GM12878 (cell line): ENCODE measurements around the gene ZNF765. TPM values are rescaled to one million over a fixed set of nuclear protein-coding genes. Genes with fewer than 3 reads are reported as not detected.

Source experiments
- BHLHE40 ChIP-seq, 2 experiments: fragments of 450-650 bp in 1 of 2; IDR thresholded peaks; 2 replicates each; pipeline ENCODE4 v1.6.1; 2011 to 2017; ENCODE audit warnings: low read depth in 2 of 2, borderline replicate concordance in 1 of 2, improper control_type of control experiment in 1 of 2, low read length in 1 of 2, mild to moderate bottlenecking in 1 of 2
- CREM ChIP-seq: IDR thresholded peaks from 2 replicates; pipeline ENCODE4 v1.6.1; 2014; ENCODE audit warnings: antibody characterized with exemption, low read depth
- MXI1 ChIP-seq: fragments of 150-350 bp; IDR thresholded peaks from 2 replicates; pipeline ENCODE4 v1.6.1; 2011; ENCODE audit warnings: low read depth, mild to moderate bottlenecking, inconsistent platforms, low read length, improper control_type of control experiment
- NBN ChIP-seq: fragments of 450-650 bp; IDR thresholded peaks from 2 replicates; pipeline ENCODE4 v1.6.1; 2016
- NR2C2 ChIP-seq: IDR thresholded peaks from 2 replicates; pipeline ENCODE4 v1.6.1; 2011; ENCODE audit warnings: borderline replicate concordance, low read depth; ENCODE audit not compliant: control insufficient read depth, insufficient read length
- NR2F1 ChIP-seq: fragments of 450-650 bp; conservative IDR thresholded peaks from 2 replicates; pipeline ENCODE4 v1.6.1; 2017; ENCODE audit warnings: mild to moderate bottlenecking
- NRF1 ChIP-seq: conservative IDR thresholded peaks from 2 replicates; pipeline ENCODE4 v1.6.1; 2011; ENCODE audit warnings: mild to moderate bottlenecking, low read depth, low read length, improper control_type of control experiment
- POLR2A ChIP-seq: IDR thresholded peaks from 2 replicates; pipeline ENCODE4 v1.6.1; 2011; ENCODE audit warnings: low read depth, mild to moderate bottlenecking, low read length
- POU2F2 ChIP-seq: IDR thresholded peaks from 3 replicates; pipeline ENCODE4 v1.6.1; 2011; ENCODE audit warnings: low read depth, mild to moderate bottlenecking, low read length, borderline replicate concordance
- RELA ChIP-seq: fragments of 450-650 bp; IDR thresholded peaks from 2 replicates; pipeline ENCODE4 v1.8.0; 2014; ENCODE audit warnings: borderline replicate concordance; ENCODE audit not compliant: partially characterized antibody
- SMAD5 ChIP-seq: IDR thresholded peaks from 2 replicates; pipeline ENCODE4 v1.6.1; 2016; ENCODE audit warnings: antibody characterized with exemption, low read depth
- SP1 ChIP-seq: IDR thresholded peaks from one replicate; pipeline ENCODE4 v1.6.1; 2011; ENCODE audit warnings: low read depth, low read length
- SUZ12 ChIP-seq: fragments of 200-600 bp; sonication (generic); IDR thresholded peaks from one replicate; pipeline ENCODE4 v1.6.1; 2018; ENCODE audit warnings: antibody characterized with exemption, mild to moderate bottlenecking; ENCODE audit not compliant: unreplicated experiment
- WRNIP1 ChIP-seq: IDR thresholded peaks from 2 replicates; pipeline ENCODE4 v1.6.1; 2011; ENCODE audit warnings: low read depth, low read length, improper control_type of control experiment, borderline replicate concordance
- YBX1 ChIP-seq: fragments of 450-650 bp; IDR thresholded peaks from 2 replicates; pipeline ENCODE4 v1.6.1; 2016; ENCODE audit warnings: antibody characterized with exemption
- polyA plus RNA-seq, 11 experiments: library from polyadenylated mRNA; depleted of rRNA in 4 of 11; unstranded in 6 of 11; stranded (reverse) in 5 of 11; fragments of >200 nt; fragmentation: Nextera tagmentation in 4 of 11; fragmentation: Illumina TruSeq in 1 of 11; extraction: Ambion mirVana in 4 of 11; extraction: Trizol in 1 of 11; gene quantifications; 1 replicate in 1 of 11; 2 replicates in 10 of 11; pipeline versions ENCODE4 v1.2.1 to v1.2.3, GENCODE V29; 2011 to 2016; ENCODE audit warnings: inconsistent platforms in 2 of 11, missing spikeins in 2 of 11, low read depth in 1 of 11
- total RNA-seq, 4 experiments: library from RNA; depleted of rRNA in 3 of 4; stranded (reverse); fragments of >200 nt in 3 of 4; fragmentation: Illumina TruSeq in 1 of 4; extraction: Trizol in 1 of 4; gene quantifications; 2 replicates each; pipeline versions ENCODE4 v1.2.1 to v1.2.3, GENCODE V29; 2013 to 2021
- TF ChIP-seq, protein P1 (sequence below), 3 experiments: IDR thresholded peaks in 2 of 3; conservative IDR thresholded peaks in 1 of 3; 2 replicates each; pipeline ENCODE4 v1.5.1; 2011; ENCODE audit warnings: low read depth in 3 of 3, low read length in 3 of 3, mild to moderate bottlenecking in 3 of 3, control low read depth in 2 of 3, moderate library complexity in 2 of 3, inconsistent platforms in 1 of 3, mixed read lengths in 1 of 3; ENCODE audit not compliant: control insufficient read depth in 2 of 3, insufficient read depth in 1 of 3; ENCODE audit errors: extremely low read depth in 1 of 3
- TF ChIP-seq, protein P2 (sequence below): IDR thresholded peaks from 2 replicates; pipeline ENCODE4 v1.6.1; 2012; ENCODE audit warnings: low read depth, low read length, improper control_type of control experiment
- TF ChIP-seq, protein P3 (sequence below): fragments of 450-650 bp; IDR thresholded peaks from 2 replicates; pipeline ENCODE4 v1.6.1; 2017; ENCODE audit warnings: antibody characterized with exemption, mild to moderate bottlenecking, moderate library complexity
- TF ChIP-seq, protein P4 (sequence below): IDR thresholded peaks from 2 replicates; pipeline ENCODE4 v1.6.1; 2012; ENCODE audit warnings: low read depth, low read length, improper control_type of control experiment
- TF ChIP-seq, protein P5 (sequence below): IDR thresholded peaks from 2 replicates; pipeline ENCODE4 v1.6.1; 2011; ENCODE audit warnings: mild to moderate bottlenecking, low read depth, low read length, moderate library complexity; ENCODE audit not compliant: insufficient replicate concordance
- TF ChIP-seq, protein P6 (sequence below): fragments of 450-650 bp; conservative IDR thresholded peaks from 2 replicates; pipeline ENCODE4 v1.6.1; 2017; ENCODE audit warnings: mild to moderate bottlenecking, moderate library complexity

ZNF765 gene
- total and polyA plus RNA-seq, 10 of the 15 experiments (the other 5 are each of a cell fraction or from before 2014, with no cell fraction given), result 2.9 to 12.7 (median 7.0) TPM

DNA sequence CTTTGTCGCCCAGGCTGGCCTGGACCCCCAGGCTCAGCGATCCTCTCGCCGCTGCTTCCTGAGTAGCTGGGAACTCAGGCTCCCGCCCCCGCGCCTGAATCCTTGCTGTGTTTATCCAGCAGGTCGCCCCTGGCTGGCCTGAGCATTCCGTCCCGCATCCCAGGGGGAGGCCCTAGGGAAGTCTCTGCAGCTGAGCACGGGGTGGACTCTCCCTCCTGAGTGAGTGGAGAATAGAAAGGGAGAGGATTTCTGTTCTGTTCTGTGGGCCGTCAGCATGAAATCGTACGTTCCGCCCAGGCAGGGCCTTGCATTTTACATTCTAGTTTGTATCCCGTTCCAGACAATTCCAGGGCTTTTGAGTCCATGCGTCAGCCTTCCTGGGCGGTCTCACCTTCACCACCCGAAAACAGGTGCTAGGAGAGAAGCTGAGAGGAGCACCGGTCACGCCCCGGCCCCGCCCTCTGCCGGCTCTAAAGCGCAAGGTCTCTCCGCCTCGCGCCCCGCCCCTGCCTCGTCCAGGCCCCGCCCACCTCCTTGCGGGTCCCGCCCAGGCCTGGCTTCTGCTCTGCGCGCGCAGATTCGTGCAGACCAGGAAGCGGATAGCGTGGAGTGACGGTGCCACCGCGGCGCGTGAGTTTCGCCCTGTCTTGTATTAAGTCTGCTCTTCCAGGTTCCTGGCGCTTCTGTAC lies 36.6 kb downstream of the ZNF765 start, which contains the start of gene ZNF761 (continued):
- TF ChIP-seq YBX1 (no peak), WRNIP1 (no peak), NRF1 (peak; percentile 60), CREM (peak; percentile 53; the same call in 1 of the 2 replicates), NR2F1 (no peak), SMAD5 (peak; percentile 79), POU2F2 (peak; percentile 19; the same call in 1 of the 3 replicates), MXI1 (peak; percentile 91), POLR2A (peak; percentile 91), NBN (no peak), RELA (no peak), SUZ12 (no peak), NR2C2 (no peak), SP1 (peak; percentile 61), BHLHE40 (IDR thresholded peaks at IDR 0.05; ENCODE audit: borderline replicate concordance in 1 of 2, low read depth in 2 of 2, low read length in 1 of 2) (peak; percentile 60 to 80)
- TF ChIP-seq, protein P1, sequence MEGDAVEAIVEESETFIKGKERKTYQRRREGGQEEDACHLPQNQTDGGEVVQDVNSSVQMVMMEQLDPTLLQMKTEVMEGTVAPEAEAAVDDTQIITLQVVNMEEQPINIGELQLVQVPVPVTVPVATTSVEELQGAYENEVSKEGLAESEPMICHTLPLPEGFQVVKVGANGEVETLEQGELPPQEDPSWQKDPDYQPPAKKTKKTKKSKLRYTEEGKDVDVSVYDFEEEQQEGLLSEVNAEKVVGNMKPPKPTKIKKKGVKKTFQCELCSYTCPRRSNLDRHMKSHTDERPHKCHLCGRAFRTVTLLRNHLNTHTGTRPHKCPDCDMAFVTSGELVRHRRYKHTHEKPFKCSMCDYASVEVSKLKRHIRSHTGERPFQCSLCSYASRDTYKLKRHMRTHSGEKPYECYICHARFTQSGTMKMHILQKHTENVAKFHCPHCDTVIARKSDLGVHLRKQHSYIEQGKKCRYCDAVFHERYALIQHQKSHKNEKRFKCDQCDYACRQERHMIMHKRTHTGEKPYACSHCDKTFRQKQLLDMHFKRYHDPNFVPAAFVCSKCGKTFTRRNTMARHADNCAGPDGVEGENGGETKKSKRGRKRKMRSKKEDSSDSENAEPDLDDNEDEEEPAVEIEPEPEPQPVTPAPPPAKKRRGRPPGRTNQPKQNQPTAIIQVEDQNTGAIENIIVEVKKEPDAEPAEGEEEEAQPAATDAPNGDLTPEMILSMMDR (IDR thresholded peaks at IDR 0.05 in 2 of 3, conservative IDR thresholded peaks at IDR 0.05 in 1 of 3; ENCODE audit: control insufficient read depth in 2 of 3, extremely low read depth in 1 of 3, insufficient read depth in 1 of 3, low read depth in 3 of 3, low read length in 3 of 3), result peak in 2 of 3 experiments; percentile 19 to 39; a peak in 2 of 6 replicates
- TF ChIP-seq, protein P2, sequence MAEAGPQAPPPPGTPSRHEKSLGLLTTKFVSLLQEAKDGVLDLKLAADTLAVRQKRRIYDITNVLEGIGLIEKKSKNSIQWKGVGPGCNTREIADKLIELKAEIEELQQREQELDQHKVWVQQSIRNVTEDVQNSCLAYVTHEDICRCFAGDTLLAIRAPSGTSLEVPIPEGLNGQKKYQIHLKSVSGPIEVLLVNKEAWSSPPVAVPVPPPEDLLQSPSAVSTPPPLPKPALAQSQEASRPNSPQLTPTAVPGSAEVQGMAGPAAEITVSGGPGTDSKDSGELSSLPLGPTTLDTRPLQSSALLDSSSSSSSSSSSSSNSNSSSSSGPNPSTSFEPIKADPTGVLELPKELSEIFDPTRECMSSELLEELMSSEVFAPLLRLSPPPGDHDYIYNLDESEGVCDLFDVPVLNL, result no peak
- TF ChIP-seq, protein P3, sequence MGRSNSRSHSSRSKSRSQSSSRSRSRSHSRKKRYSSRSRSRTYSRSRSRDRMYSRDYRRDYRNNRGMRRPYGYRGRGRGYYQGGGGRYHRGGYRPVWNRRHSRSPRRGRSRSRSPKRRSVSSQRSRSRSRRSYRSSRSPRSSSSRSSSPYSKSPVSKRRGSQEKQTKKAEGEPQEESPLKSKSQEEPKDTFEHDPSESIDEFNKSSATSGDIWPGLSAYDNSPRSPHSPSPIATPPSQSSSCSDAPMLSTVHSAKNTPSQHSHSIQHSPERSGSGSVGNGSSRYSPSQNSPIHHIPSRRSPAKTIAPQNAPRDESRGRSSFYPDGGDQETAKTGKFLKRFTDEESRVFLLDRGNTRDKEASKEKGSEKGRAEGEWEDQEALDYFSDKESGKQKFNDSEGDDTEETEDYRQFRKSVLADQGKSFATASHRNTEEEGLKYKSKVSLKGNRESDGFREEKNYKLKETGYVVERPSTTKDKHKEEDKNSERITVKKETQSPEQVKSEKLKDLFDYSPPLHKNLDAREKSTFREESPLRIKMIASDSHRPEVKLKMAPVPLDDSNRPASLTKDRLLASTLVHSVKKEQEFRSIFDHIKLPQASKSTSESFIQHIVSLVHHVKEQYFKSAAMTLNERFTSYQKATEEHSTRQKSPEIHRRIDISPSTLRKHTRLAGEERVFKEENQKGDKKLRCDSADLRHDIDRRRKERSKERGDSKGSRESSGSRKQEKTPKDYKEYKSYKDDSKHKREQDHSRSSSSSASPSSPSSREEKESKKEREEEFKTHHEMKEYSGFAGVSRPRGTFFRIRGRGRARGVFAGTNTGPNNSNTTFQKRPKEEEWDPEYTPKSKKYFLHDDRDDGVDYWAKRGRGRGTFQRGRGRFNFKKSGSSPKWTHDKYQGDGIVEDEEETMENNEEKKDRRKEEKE, result no peak
- TF ChIP-seq, protein P4, sequence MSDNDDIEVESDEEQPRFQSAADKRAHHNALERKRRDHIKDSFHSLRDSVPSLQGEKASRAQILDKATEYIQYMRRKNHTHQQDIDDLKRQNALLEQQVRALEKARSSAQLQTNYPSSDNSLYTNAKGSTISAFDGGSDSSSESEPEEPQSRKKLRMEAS, result peak; percentile 59; the same call in 1 of the 2 replicates
- TF ChIP-seq, protein P5, sequence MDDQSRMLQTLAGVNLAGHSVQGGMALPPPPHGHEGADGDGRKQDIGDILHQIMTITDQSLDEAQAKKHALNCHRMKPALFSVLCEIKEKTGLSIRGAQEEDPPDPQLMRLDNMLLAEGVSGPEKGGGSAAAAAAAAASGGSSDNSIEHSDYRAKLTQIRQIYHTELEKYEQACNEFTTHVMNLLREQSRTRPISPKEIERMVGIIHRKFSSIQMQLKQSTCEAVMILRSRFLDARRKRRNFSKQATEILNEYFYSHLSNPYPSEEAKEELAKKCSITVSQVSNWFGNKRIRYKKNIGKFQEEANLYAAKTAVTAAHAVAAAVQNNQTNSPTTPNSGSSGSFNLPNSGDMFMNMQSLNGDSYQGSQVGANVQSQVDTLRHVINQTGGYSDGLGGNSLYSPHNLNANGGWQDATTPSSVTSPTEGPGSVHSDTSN, result peak; percentile 33
- TF ChIP-seq, protein P6, sequence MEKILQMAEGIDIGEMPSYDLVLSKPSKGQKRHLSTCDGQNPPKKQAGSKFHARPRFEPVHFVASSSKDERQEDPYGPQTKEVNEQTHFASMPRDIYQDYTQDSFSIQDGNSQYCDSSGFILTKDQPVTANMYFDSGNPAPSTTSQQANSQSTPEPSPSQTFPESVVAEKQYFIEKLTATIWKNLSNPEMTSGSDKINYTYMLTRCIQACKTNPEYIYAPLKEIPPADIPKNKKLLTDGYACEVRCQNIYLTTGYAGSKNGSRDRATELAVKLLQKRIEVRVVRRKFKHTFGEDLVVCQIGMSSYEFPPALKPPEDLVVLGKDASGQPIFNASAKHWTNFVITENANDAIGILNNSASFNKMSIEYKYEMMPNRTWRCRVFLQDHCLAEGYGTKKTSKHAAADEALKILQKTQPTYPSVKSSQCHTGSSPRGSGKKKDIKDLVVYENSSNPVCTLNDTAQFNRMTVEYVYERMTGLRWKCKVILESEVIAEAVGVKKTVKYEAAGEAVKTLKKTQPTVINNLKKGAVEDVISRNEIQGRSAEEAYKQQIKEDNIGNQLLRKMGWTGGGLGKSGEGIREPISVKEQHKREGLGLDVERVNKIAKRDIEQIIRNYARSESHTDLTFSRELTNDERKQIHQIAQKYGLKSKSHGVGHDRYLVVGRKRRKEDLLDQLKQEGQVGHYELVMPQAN, result no peak
